Fibroblast of lung (primary cell): ENCODE results near the gene LGR6.

ENCODE experiments used
- CTCF ChIP-seq, 2 donors: IDR thresholded peaks in 1 of 2; conservative IDR thresholded peaks in 1 of 2; 1 replicate in 1 of 2; 2 replicates in 1 of 2; pipeline ENCODE4 v1.5.1; 2011 to 2012; ENCODE audit warnings: low read length in 2 of 2, control low read depth in 1 of 2, inconsistent platforms in 1 of 2, low read depth in 1 of 2, mild to moderate bottlenecking in 1 of 2
- EZH2 ChIP-seq: IDR thresholded peaks from 2 replicates; pipeline ENCODE4 v1.5.1; 2012; ENCODE audit warnings: low read length, control low read depth, mild to moderate bottlenecking; ENCODE audit errors: missing control alignments

- TF ChIP-seq EZH2 = no peak
- TF ChIP-seq CTCF (conservative IDR thresholded peaks at IDR 0.05 in 1 of 2, IDR thresholded peaks at IDR 0.05 in 1 of 2; ENCODE audit: low read depth in 1 of 2, low read length in 2 of 2) = no peak
These were observed 66.1 kb downstream of the LGR6 start for GRCh38 chr1:202259705-202260104.
